ENCODE results near the gene HELZ2. TPM values are rescaled to one million over a fixed set of nuclear protein-coding genes. Genes with fewer than 3 reads are reported as not detected.

HELZ2 gene
- polyA plus RNA-seq, 3 donors = 3.0 to 15.5 (median 3.3) TPM

GRCh38 chr20:63525185-63525584 lies 48.9 kb downstream of the HELZ2 start:
- no peak for DNase-seq
- H3K27me3 Mint-ChIP-seq (ENCODE audit: low read depth in 3 of 3) = peaks cover 7 to 26% (median 14%) of the 10 kb centered on the region in 3 donors
- peaks cover 13% of the 10 kb centered on the region for H4K20me1 ChIP-seq (ENCODE audit: insufficient read depth, low read length)
- H3K9ac ChIP-seq (ENCODE audit: insufficient read depth, low read length, poor library complexity, severe bottlenecking) = no peak overlapping the region
- no peaks in the 10 kb centered on the region for H3K27me3 ChIP-seq (ENCODE audit: control insufficient read depth in 2 of 2, insufficient read depth in 2 of 2, low read length in 2 of 2)
- H3K4me3 ChIP-seq (replicated peaks in 1 of 3; ENCODE audit: low read depth in 2 of 3, low read length in 3 of 3) = no peak overlapping the region
- peaks cover 7% of the 10 kb centered on the region for H3K79me2 ChIP-seq (ENCODE audit: insufficient read depth, low read length)
- peaks cover 13 to 20% (median 18%) of the 10 kb centered on the region in 7 donors for H3K9me3 Mint-ChIP-seq
- no peak overlapping the region for H3K27ac ChIP-seq (ENCODE audit: low read depth in 1 of 2, low read length in 2 of 2)
- H3K36me3 Mint-ChIP-seq = peaks cover 12 to 21% of the 10 kb centered on the region in 2 donors
- TF ChIP-seq CTCF (IDR thresholded peaks at IDR 0.05) = no peak
- peaks cover 11 to 12% of the 10 kb centered on the region in 2 donors for H3K9me3 ChIP-seq (replicated peaks in 1 of 2; ENCODE audit: control insufficient read depth in 1 of 2, insufficient read depth in 1 of 2, low read length in 2 of 2)
- no peak overlapping the region for H2AFZ ChIP-seq (ENCODE audit: insufficient read depth, low read depth, low read length, poor library complexity, severe bottlenecking)
- no peaks in the 10 kb centered on the region for H3K36me3 ChIP-seq (replicated peaks in 1 of 2; ENCODE audit: control insufficient read depth in 1 of 2, insufficient read depth in 2 of 2, low read length in 2 of 2)
- peaks cover 17% of the 10 kb centered on the region for H3K4me1 Mint-ChIP-seq
- H3K4me3 Mint-ChIP-seq = no peak overlapping the region
- intact Hi-C loops (cut with micrococcal nuclease) = loop anchor here in 1 of 2 donors (10.0 kb wide), 1 partner anchor 540 kb away; the partner anchor contains the start of gene TCEA2
- no peak overlapping the region for H3K4me2 ChIP-seq (replicated peaks; ENCODE audit: extremely low read depth, low read length, poor library complexity, severe bottlenecking)
- WGBS (ENCODE audit: insufficient coverage) = 80% methylated on average over 1 of the region's 3 CpGs
- peaks cover 14 to 26% of the 10 kb centered on the region in 2 donors for H3K4me1 ChIP-seq (ENCODE audit: control insufficient read depth in 1 of 2, insufficient read depth in 2 of 2, low read length in 2 of 2)
- H3K27ac Mint-ChIP-seq = no peak overlapping the region

Other genes starting within 250 kb of the HELZ2 start
- gene CHRNA4, start 212.9 kb downstream of the HELZ2 start, polyA plus RNA-seq = not detected
- not detected for gene KCNQ2, start 101.6 kb downstream of the HELZ2 start, polyA plus RNA-seq
- under 1 TPM in 1 of 3 donors, not detected in 2; 0.08 TPM for gene EEF1A2, start 75.2 kb downstream of the HELZ2 start, polyA plus RNA-seq
- 10 to 100 TPM; 13.4 to 39.9 (median 26.1) TPM for gene PPDPF, start 53.5 kb downstream of the HELZ2 start, polyA plus RNA-seq
- 1 to 10 TPM in 2 of 3 donors, under 1 TPM in 1; 0.66 to 4.1 (median 1.5) TPM for gene PTK6, start 36.9 kb downstream of the HELZ2 start, polyA plus RNA-seq
- gene SRMS, start 26.5 kb downstream of the HELZ2 start, polyA plus RNA-seq = not detected
- under 1 TPM in 1 of 3 donors, not detected in 2; 0.23 TPM for gene FNDC11, start 20.1 kb downstream of the HELZ2 start, polyA plus RNA-seq
- gene GMEB2, start 52.9 kb upstream of the HELZ2 start, polyA plus RNA-seq = 10 to 100 TPM in 1 of 3 donors, 1 to 10 TPM in 2; 2.7 to 11.7 (median 3.8) TPM
- gene STMN3, start 79.2 kb upstream of the HELZ2 start, polyA plus RNA-seq = 1 to 10 TPM in 1 of 3 donors, under 1 TPM in 2; 0.10 to 8.1 (median 0.15) TPM
- 10 to 100 TPM in 1 of 3 donors, 1 to 10 TPM in 2; 1.0 to 15.5 (median 4.8) TPM for gene RTEL1, start 84.1 kb upstream of the HELZ2 start, polyA plus RNA-seq
- 1 to 10 TPM in 1 of 3 donors, not detected in 2; 6.5 TPM for gene TNFRSF6B, start 122.4 kb upstream of the HELZ2 start, polyA plus RNA-seq
- gene ARFRP1, start 133.7 kb upstream of the HELZ2 start, polyA plus RNA-seq = 10 to 100 TPM; 18.2 to 31.1 (median 20.7) TPM
- 10 to 100 TPM; 24.2 to 58.6 (median 28.3) TPM for gene ZGPAT, start 133.8 kb upstream of the HELZ2 start, polyA plus RNA-seq
- 1 to 10 TPM in 1 of 3 donors, under 1 TPM in 2; 0.39 to 8.8 (median 0.62) TPM for gene LIME1, start 162.4 kb upstream of the HELZ2 start, polyA plus RNA-seq
- gene SLC2A4RG, start 165.5 kb upstream of the HELZ2 start, polyA plus RNA-seq = 10 to 100 TPM in 1 of 3 donors, 1 to 10 TPM in 1, under 1 TPM in 1; 0.46 to 21.0 (median 1.5) TPM

Data from CD14-positive monocyte (primary cell).